Left ventricle myocardium inferior (tissue), 1 donor: ENCODE measurements around the gene IGSF11. TPM values are rescaled to one million over a fixed set of nuclear protein-coding genes. Genes with fewer than 3 reads are reported as not detected.
"Not testable (repeated sequence)": the region's sequence is repeated elsewhere in the genome, so short reads cannot be mapped to it uniquely, and the experiment has no call there.

Experiments
- DNase-seq: peaks from one replicate; pipeline ENCODE4 v3.0.0-alpha.2; 2020
- H3K27ac ChIP-seq: fragments of 200-600 bp; replicated peaks from 2 replicates; pipeline ENCODE4 v1.8.0; 2021
- H3K27me3 ChIP-seq: fragments of 200-600 bp; 2 replicates; pipeline ENCODE4 v1.8.0; 2021; ENCODE audit warnings: low read depth
- H3K36me3 ChIP-seq: fragments of 200-600 bp; 2 replicates; pipeline ENCODE4 v1.8.0; 2021
- H3K4me1 ChIP-seq: fragments of 200-600 bp; 2 replicates; pipeline ENCODE4 v1.8.0; 2021
- H3K4me3 ChIP-seq: fragments of 200-600 bp; 2 replicates; pipeline ENCODE4 v1.8.0; 2021; ENCODE audit warnings: mild to moderate bottlenecking, moderate library complexity
- H3K9me3 ChIP-seq: fragments of 200-600 bp; replicated peaks from 2 replicates; pipeline ENCODE4 v1.8.0; 2021
- CTCF ChIP-seq: fragments of 200-600 bp; IDR thresholded peaks from 2 replicates; pipeline ENCODE4 v1.8.0; 2021; ENCODE audit warnings: antibody characterized with exemption, mild to moderate bottlenecking, borderline replicate concordance
- intact Hi-C: fragments of 100-400 bp; cut with micrococcal nuclease; formaldehyde crosslinking; loops from one replicate; pipeline ENCODE4 v1.11.0; 2022
- total RNA-seq: library from RNA; stranded (reverse); fragmentation: NEBNext Ultra II Directional; extraction: Animal tissue kit (Norgen Biotek cat#: 25700); gene quantifications from one replicate; pipeline ENCODE4 v1.2.1, GENCODE V29; 2021
- donor health status: DM: no; HTN: yes; CAD: no; lungs with severe emphysema.

Gene IGSF11
- total RNA-seq, 1 donor from 2014 or later: 2.1 TPM

DNA sequence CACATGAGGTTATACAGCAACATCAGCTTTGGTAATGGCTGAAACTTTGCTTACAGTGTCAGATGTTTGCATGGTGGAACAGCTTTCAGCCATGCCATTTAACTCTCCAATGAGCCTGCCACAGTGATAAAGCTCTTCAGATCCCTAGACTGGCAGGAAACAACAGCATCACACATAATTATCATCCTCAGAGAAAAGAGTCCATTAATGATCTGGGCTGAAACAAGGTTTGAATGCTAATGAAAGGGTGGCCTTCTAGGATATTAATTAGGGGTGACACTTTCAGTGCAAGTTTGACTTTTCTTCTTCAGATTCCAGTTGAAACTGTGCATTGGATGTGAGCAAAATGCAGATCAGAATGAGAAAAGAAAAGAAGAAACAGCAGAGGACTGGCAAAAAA lies 166.6 kb downstream of the IGSF11 start:
- Histone ChIP-seq H3K36me3 (no peaks in the 10 kb centered on the region), H3K4me1 (no peaks in the 10 kb centered on the region), H3K27me3 (no peaks in the 10 kb centered on the region), H3K27ac (no peak overlapping the region), H3K4me3 (no peak overlapping the region), H3K9me3 (peaks cover 13% of the 10 kb centered on the region)
- TF ChIP-seq CTCF: no peak
- DNase-seq: no peak
- intact Hi-C loops: no loop called here

DNA sequence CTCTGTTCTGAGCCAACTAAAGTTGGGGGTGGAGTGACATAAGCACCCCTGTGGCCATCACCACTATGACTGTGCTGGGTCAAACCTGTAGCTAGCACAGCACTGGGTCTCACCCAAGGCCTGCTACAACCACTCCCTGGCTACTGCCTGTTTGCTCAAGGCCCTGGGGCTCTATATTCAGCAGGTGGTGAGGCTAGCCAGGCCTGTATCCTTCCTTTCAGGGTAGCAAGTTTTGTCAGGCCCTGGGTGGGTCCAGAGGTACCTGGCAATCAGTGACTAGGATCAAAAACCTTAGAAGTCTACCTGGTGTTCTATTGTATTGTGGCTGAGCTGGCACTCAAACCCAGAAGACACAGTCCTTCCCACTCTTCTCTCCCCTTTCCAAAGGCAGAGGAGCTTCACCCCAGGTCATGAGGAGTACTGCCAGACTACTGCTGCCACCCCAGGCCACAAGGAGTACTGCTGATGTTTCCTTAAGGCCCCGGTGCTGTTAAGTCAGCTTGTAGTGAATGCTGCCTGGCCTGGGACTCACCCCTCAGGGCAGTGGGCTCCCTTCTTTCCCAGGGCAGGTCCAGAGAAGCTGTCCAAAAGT lies 170.8 kb downstream of the IGSF11 start:
- intact Hi-C loops: no loop called here

GRCh38 chr3:118859950-118860349 lies 174.7 kb downstream of the IGSF11 start:
- intact Hi-C loops: no loop called here
- H3K4me1 ChIP-seq: no peaks in the 10 kb centered on the region
- H3K27me3 ChIP-seq: no peaks in the 10 kb centered on the region
- no peak overlapping the region for H3K4me3 ChIP-seq
- H3K9me3 ChIP-seq: peaks cover 29% of the 10 kb centered on the region
- no peaks in the 10 kb centered on the region for H3K36me3 ChIP-seq
- H3K27ac ChIP-seq: no peak overlapping the region
- TF ChIP-seq CTCF: no peak
- no peak for DNase-seq

More for the DNA sequence above, 170.8 kb downstream of the IGSF11 start:
- Histone ChIP-seq H3K27me3 (no peaks in the 10 kb centered on the region), H3K4me3 (no peak overlapping the region), H3K36me3 (no peaks in the 10 kb centered on the region), H3K4me1 (no peaks in the 10 kb centered on the region), H3K27ac (no peak overlapping the region), H3K9me3 (peaks cover 9% of the 10 kb centered on the region)
- TF ChIP-seq CTCF: no peak
- no peak for DNase-seq

DNA sequence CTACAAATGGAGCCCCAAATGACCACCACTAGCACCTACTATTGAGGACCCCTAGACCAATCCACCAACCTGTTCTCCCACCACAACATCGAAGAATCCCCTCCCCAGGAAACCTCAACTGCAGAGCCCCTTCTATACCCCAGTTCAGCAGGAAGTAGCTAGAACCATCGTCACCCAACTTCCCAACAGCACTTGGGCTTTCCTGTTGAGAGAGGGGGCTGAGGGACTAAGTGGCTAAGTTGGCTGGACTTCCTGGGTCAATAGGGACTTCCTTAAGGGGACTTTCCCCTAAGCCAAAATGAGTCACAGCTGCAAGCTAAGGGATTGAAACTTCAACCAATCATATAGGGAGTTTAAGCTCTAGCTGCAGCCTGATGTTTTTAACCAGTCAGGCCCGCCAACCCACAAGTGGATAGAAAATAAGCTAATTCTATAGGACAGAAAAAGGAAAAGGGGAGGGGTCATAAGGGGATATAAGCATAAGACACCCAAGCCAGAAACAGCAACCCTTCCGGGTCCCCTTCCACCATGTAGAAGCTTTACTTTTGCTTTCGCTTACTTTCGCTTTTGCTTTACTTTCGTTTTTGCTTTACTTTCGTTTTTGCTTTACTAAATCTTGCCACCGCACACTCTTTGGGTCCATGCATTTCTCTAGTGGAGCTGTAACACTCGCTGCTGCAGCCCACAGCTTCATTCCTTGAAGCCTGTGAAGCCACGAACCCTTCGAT lies 183.0 kb downstream of the IGSF11 start:
- H3K4me3 ChIP-seq, H3K4me1 ChIP-seq, intact Hi-C loops, H3K27ac ChIP-seq, DNase-seq, H3K9me3 ChIP-seq, H3K27me3 ChIP-seq, H3K36me3 ChIP-seq: not testable (repeated sequence)

DNA sequence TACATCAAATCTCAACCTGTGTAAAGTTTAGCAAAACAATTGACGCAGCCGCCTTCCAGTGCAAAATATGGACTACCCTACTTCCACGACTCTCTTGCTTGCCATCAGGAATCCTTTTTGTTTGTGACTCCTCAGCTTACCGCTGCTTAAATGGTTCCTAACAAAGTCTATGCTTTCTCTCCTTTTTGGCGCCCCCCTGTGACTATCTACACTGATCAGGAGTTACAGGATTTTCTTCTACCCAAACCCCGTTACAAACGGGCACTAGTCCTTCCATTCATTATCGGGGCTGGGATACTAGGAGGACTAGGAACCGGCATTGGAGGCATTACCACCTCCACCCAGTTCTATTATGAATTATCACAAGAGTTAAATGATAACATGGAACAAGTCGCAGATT lies 184.0 kb downstream of the IGSF11 start:
- DNase-seq: no peak
- Histone ChIP-seq H3K27me3 (no peaks in the 10 kb centered on the region), H3K9me3 (no peaks in the 10 kb centered on the region), H3K36me3 (no peaks in the 10 kb centered on the region), H3K4me3 (no peak overlapping the region), H3K4me1 (no peaks in the 10 kb centered on the region), H3K27ac (no peak overlapping the region)
- TF ChIP-seq CTCF: no peak
- intact Hi-C loops: no loop called here

Other genes with a start within 250 kb of the IGSF11 start
- gene TEX55, start 111.3 kb upstream of the IGSF11 start, total RNA-seq: not detected
- not detected for gene UPK1B, start 138.8 kb upstream of the IGSF11 start, total RNA-seq
- gene B4GALT4, start 206.0 kb upstream of the IGSF11 start, total RNA-seq: 12.7 TPM